NCI-H82 treated with DMSO at 0.1 percent for 48 hours (cell line): ENCODE measurements around the gene ROBO1.
A peak's percentile ranks its signal among the peaks of the same experiment; 100 is the strongest.

ENCODE experiments used
- DNase-seq: peaks from one replicate; lab custom pipeline; 2025; ENCODE audit not compliant: unreplicated experiment; lab: John Stamatoyannopoulos, UW

The ROBO1 gene

DNA sequence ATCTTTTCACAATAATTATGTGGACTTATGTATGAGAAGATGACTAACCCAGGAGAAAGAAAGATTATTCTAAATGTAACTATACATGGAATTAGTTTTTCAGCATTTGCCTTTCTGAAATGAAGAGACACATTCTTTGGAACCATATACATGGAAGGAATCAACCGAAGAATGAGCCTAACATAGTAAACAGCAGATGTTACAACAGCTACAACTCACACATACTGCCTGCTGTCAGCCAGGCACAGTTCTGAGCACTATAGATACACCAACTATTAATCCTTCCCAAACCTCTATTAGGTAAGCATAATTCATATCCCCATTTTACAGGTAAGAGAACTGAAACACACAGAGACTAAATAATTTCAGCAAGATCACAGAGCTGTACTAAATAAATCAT lies 840.0 kb downstream of the ROBO1 start:
- no peak for DNase-seq

DNA sequence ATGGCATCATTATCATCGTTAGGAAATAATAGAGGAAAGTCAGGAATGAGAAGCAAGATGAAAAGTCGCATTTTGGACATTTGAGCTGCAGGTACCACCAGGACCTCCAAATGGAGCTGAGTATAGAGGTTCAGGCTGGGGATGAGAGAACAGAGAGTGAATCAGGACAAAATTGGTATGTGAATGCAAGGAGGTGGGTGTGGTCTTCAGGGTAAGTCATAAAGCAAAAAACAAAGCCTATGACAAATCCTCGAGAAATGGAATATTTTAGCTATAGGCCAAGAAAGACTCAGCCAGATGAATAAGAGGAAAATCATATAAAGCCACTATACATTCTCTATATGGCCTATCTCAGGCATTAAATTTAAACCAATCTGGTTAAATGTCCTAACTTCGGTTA lies 841.3 kb downstream of the ROBO1 start:
- DNase-seq: no peak

DNA sequence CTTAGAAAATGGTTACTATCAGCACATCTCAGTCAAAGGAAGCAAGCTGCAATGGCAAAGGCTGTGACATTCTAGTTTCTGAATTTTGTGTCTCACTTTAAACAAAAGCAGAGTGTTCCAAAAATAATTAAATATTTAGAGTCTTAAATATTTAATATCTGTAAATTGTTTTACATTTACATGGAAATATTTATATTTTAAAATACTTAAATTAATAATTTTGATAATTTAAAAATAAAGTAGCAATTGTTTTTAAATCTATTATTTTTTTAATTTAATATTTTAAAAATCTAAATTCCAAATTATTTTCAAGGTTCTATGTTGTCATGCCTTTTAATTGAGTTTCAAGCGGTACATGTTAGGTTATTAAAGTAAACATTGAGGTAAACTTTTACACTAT lies 843.1 kb downstream of the ROBO1 start:
- DNase-seq: no peak

DNA sequence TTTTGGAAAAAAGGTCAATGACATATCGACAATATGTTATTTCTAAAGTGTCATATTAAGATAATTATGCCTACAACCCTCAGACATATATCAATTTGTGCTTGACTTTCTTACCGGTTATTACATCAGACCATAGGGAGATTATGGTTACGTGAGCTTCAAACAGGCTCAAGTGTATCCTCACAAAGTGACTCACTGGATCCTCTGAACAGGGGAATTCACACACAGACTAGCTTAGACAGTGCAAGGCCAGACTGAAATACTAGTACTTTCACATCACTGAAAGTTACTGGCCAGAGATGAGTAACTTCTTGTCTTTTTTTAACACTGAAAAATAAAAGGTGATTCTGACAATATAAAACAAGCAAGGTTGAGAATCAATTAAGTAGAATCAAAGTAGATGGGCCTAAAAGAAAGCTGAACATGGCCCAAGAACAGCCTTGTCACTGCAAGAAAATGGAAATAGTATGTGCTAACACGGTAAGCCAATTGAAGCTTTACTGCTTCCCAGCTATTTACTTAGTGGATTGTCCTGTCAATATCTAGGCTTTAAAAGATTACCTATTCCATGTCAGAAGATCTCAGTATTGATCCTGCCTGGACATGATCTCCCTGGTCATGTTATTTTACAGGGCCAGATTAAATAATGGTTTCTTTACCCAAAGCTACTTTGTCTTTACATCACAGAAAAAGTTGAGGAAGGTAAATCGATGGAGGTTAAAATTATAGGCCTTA lies 848.6 kb downstream of the ROBO1 start:
- DNase-seq: peak; percentile 72

DNA sequence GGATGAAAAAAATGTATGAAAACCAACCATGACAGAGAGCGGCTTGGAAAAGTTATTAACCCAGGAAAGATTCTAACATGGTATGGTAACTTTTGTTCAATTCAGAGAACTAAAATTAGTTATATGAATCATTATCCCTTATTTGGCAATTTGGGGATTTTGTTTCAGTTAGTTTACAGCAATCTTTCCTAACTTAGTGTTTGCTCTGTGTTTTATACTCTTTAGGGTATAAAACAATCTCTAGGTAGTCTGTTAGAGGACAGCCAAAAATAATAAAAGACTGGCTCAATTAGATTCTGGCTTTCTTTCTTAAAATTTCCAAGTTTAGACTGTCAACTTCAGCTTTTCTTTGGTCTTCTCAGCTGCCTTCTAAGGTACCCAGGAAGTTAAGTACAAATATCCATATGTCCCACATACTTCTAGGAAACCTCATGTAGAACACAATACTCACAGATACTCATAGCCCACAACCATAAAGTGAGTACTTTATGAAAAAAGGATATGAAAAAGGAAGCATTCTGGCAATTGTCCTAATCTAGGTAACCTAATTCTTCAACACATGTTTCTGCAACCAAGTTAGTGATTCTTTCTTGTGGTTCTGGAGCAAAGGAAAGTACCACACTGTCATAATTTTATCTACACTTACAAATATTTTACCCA lies 849.3 kb downstream of the ROBO1 start:
- no peak for DNase-seq

DNA sequence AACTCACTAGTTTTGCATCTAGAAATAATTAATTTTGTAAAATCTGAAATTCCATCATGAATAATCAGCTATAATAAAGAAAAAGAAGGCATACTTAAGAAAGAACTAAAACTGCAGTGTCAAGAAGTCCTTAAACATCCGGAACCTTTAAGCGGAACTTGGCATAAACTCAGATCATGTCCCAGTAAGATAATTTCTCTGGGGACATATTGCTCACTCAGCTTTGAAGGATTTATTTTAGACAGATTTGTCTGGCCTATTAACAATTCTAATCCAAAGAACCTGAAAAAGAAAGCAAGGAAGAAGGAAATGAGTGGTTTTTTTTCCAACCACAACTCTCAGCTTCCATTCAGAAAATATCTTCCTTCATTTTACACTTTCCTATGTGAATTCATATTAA lies 850.3 kb downstream of the ROBO1 start:
- no peak for DNase-seq

DNA sequence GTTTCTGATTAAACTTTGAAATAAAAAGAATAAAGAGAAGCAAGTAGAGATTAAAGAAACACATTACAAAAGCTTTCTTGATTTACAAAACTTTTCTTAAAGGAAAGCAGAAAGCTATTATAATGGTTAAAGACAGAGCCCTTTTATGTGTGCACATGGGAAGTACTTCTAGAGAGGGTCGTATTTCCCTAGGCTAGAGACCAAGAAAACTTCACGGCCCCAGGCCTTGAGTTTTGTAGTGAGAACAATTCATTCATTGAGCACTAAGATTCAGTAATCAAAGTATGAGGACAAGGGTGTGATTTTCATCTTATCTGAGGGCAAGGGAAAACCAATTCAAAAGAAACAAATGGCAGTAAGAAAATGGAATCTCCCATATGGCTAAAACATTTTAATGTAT lies 854.1 kb downstream of the ROBO1 start:
- no peak for DNase-seq

DNA sequence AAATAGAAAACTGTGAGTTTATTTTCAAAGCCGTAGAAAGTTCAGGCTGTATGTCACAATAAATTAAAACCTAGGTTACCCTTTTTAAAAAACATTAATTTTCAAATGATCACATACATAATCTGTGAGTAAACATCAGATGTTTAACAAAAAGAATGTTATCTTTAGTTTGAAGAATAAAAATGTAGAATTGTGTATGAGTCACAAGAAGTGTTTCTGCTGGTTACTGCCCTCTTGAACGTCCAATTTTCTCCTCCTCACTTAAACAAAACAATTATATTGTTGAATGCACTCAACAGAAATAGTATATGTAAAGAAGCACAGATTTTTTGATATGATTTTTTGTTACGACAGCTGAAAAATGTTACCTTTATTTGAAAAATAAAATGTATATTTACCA lies 855.1 kb downstream of the ROBO1 start:
- DNase-seq: no peak

DNA sequence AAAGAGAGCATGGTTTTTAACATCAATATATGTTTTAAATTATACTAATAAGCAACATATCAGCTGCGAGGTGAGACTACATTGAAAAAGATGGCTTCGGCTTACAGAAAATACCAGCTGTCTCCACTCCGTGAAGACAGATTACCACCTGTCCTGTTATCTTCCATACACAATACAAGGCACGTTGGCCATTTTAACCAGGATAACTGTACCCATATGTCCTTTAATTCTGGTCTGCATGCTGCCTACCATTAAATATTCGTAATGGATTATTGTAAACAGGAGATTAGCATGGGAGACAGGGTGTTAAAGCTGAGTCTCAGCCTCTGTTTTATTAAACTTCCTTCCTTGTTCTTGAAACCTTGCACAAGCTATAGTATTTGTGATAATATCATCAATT lies 855.5 kb downstream of the ROBO1 start:
- peak; percentile 92 for DNase-seq

DNA sequence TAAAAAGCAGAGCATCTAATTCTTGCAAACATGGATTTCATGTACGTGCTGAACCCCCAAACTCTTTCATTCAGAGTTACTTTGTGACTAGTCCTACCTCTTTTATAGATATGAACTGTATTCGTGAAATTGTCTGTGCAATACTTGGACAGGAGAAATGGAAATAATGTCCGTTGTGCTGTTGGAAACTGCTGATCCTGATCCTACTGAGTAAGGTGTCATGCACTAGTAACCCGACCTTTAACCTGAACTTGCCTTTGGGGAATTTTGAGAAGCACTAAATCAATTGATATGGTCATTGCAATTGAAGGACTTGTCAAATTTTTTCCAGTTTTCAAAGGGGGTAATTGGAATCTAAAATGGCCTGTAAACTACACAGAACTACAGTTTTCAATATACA lies 856.4 kb downstream of the ROBO1 start:
- peak; percentile 21 for DNase-seq

DNA sequence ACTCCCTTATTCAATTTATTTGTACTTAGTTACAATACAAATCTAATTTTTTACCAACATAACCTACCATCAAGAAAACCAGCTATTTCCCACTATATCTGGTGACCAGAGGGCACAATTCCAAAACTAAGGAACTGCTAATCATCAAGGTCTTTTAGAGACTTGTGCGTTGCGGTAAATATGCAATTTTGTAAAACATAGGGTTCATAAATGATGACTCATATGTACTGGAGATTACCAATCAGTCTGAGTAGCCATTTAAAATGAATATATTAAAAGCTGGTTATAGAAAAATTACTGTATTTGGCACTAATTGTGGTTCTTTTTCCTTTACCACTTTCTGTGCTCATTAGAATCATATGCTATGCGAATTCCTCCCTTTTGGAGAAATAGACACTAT lies 859.6 kb downstream of the ROBO1 start:
- no peak for DNase-seq

DNA sequence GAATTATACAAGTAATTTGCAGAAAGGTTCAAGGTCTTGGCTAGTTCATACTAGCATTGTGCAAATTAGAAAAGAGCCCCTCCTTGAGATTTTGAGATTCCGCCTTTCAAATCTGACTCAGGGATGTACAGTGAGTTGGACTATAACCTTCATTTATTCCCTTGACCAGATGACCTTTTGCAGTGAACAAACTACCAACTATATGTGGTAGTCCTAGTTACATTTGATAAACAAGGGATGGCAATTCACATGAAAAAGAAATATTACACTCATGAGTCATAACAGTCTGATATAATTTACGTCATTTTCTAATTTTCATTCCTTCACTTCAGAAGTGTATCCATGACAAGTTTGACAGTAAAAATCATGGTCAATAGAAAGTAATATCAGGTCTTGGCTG lies 860.4 kb downstream of the ROBO1 start:
- no peak for DNase-seq

DNA sequence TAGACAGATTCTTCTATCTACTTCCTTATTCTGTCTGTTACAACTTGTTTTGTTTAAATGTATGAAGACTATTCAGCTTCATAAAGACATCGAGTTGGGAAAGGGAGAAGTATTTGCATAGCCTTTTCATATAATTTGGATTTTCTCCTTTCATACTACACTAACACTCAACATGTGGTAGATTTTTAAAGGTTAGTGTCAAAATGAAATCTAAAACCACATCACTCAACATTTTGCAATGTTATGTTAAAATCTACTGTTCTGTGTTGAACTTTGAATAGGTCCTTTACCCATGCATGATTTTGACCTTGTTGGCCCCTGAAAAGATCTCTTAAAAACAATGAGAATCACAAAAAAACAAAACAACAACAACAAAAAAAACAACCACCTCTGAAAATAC lies 860.9 kb downstream of the ROBO1 start:
- DNase-seq: no peak

DNA sequence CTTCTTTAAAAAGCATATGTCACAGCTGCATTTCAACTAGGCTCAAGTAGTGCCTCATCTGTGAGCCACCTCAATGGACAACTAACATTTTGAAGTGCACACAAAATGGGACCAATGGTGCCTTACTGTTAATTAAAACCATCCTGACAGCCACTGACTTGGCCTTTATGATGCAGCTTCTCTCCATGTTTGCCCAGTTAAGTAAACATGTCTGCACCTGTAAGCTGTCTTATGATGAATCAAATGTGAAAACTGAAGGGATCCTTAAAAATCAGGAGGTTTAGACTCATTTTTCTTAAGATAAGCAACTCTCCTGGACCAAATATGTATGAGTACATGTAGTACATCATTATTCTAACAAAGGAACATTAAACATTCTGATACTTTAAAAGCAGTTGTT lies 861.6 kb downstream of the ROBO1 start:
- DNase-seq: no peak

DNA sequence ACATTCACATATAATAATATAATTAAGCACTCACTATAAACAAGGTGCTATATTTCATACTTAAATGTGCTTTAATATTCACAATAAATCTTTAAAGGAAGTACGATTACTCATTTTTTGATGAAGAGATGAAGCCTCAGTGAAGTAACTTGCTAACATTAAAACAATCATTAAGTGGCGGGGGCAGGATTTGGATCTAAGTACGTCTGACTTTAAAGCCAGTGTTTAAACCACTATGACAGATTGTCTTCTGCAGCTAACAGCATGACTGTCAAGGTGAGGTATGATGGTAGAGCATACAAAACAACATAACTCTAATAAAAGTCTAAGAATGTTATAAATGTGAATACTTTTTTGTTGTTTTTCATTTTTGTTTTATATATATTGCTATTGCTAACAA lies 862.1 kb downstream of the ROBO1 start:
- no peak for DNase-seq

DNA sequence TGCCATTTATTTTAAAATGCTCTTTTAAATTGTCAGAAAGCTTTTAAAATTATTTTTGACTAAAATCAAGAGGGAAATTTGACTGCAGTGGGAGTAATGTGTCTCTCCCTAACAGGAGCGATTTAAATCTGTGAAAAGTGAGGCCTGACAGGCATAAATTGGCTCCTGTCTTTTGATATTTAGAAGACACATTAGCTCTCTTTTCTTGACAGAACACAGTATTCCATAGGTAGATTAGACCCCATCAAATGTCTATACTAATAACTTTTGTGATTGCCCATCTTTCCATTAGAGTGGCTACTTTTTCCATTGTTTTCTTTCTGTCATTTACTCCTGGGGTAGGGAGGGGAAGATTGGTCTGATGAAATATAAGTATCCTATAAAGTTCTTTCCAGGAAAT lies 866.3 kb downstream of the ROBO1 start:
- DNase-seq: no peak

DNA sequence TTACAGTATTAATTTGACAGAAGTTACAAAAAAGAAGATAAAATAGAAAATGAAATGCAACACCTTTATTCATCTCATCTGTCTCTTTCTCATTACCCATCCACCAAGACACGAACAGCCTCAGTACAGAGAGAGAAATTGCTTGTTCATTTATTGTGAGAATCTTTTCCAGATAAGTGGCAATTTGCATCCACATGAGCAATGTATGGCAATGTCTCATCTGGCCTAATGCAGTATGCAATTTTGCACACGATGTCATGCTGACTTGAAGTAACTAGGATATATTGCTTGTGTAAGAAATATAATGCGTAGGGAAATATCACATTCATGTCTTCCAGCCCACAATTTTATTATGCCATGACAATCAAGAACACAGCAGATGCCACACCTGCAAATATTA lies 866.9 kb downstream of the ROBO1 start:
- no peak for DNase-seq

DNA sequence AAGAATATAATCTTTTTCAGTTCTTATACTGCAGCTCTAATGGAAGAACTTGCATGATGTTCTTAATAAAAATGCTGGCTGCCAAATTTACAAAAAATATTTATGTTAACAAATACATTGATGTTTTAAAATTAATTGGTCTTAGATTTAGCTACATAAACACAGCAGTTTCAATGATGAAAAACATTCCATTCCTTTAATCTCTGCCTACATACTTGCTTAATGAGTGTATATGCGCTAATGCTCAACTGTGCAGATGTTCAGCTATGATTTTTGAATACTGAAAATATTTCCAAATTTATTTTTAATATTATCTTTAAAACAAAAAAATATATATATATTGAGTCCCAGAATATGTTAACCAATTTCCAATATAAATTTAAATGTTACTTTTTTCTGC lies 867.4 kb downstream of the ROBO1 start:
- no peak for DNase-seq

DNA sequence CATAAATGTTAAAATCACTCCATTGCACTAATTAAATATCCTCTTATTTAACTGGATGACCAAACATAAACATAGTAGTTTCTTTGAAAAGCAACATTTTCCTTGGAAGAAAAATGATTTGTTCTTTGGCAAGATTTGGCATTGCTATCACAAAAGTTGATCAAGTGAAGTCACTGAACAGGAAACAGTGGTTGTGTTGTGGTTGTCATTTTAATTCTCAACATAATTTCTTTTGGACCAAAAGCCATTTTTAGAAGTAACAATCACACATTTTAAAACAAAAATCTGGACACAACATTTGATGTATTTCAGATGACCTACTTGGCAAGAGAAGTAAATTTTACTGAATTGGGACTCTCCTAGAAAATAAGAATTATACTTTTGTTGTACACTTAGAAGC lies 872.3 kb downstream of the ROBO1 start:
- DNase-seq: no peak

DNA sequence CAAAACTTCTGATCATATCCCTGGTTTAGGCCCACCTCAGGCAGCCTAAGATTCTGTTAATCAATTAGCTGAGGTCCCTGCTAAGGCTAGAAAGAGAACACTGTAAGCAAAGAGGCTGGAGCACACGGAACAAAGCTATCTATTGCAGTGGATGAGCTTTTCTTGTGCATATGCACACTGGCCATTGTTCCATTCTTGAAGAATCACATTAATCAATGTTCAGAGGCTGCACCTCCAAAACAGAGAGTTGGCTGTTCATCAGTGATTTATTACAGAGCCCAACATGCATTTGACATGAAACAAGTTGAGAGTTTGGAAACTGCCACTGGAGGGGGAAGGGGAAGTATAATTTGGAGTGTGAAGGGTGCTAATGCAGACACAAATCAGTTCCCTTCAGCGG lies 873.0 kb downstream of the ROBO1 start:
- DNase-seq: no peak

DNA sequence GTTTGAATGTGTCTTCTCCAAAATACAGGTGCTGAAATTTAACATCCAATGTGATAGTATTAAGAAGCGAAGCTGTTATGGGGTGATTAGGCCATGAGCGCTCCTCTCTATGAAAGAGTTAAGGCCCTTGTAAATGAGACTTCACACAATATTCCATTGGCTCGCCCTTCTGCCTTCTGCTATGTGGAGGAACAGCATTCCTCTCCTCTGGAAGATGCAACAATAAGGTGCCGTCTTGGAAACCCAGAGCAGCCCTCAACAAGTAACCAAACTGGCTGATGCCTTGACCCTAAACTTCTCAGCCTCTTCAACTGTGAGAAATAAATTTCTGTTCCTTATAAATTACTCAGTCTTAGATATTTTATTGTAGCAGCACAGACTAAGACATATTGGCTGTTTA lies 874.6 kb downstream of the ROBO1 start:
- DNase-seq: no peak

DNA sequence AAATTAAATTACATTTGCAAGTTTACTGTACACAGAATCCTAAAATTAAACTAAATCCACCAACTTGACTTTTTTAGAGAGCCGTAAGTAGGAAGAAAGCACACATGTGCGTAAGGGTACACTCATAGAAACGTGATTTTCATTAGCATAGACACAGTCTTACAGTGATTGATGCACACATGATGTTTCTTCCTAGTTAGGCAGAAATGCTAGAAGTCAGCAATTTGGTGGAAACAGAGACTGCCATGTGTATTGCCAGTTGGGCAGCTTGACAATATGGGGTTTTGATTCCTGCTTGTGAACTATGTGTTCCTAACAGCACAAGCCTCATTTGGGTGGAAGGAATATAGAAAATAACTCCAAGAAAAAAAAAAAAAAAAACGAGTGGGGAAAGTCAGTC lies 878.5 kb downstream of the ROBO1 start:
- DNase-seq: no peak

DNA sequence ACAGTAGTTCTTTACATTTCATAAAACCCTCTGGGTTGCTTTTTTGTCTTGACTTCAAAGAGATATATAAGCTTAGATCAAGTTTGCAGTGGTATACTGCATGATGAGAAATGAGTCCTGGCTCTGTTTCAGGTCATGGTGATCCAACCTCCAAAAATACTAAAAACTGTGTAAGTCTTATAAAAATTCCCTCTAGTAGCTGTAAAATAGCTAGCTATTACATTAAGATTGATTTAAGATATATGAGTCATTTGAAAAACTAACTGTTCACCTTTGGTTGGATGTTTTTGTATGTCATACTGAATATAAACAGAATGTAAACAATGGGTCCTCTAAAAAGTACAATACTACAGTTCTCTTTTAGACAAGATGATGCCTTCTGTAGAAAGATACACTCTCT lies 879.2 kb downstream of the ROBO1 start:
- DNase-seq: no peak
